ENCODE data around the gene FAF2. TPM values are rescaled to one million over a fixed set of nuclear protein-coding genes. Genes with fewer than 3 reads are reported as not detected.

The FAF2 gene
- total RNA-seq, 1 experiment from 2014 or later = 44.4 TPM

DNA sequence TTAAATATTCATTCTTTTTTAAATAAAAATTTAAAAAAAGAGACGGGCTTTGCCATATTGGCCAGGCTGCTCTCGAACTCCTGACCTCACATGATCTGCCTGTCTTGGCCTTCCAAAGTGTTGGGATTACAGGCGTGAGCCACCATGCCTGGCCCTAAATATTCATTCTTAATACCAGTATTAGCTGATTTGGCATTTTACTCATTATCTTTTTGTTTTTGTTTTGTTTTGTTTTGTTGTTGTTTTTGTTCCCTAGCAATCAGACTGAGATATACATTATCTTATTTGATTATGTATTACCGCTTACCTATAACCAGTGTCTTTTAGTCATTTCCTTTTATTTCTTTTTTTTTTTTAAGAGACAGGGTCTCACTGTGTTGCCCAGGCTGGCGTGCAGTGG, 51.1 kb downstream of the FAF2 start:
- Histone ChIP-seq H3K4me1 (ENCODE audit: insufficient read depth, low read length) (no peaks in the 10 kb centered on the region), H3K9ac (ENCODE audit: extremely low read depth, insufficient read length, low read length) (no peak overlapping the region), H3K56ac (ENCODE audit: insufficient read length, low read depth, low read length) (no peak overlapping the region), H3K4ac (ENCODE audit: low read depth, low read length) (no peak overlapping the region), H2AK5ac (ENCODE audit: insufficient read length, low read length) (no peak overlapping the region), H4K20me1 (ENCODE audit: control insufficient read depth, insufficient read depth, insufficient read length) (peaks cover 4% of the 10 kb centered on the region), H4K91ac (ENCODE audit: insufficient read length, low read depth, low read length) (no peak overlapping the region), H3K23me2 (ENCODE audit: insufficient read length, low read depth, low read length, poor library complexity, severe bottlenecking) (peaks cover 2% of the 10 kb centered on the region), H3K14ac (ENCODE audit: insufficient read depth, low read length) (no peak overlapping the region), H3K27ac (ENCODE audit: insufficient read length, low read depth, low read length) (no peak overlapping the region), H2BK15ac (ENCODE audit: low read depth, low read length) (no peak overlapping the region), H3K9me3 (ENCODE audit: control insufficient read depth, low read depth, low read length) (no peaks in the 10 kb centered on the region), H3T11ph (ENCODE audit: low read length) (no peak overlapping the region), H3K23ac (ENCODE audit: insufficient read length, low read depth, low read length) (no peak overlapping the region), H3K79me2 (ENCODE audit: insufficient read depth, low read length) (no peaks in the 10 kb centered on the region), H2BK120ac (ENCODE audit: low read depth, low read length, poor library complexity, severe bottlenecking) (no peak overlapping the region), H2AFZ (ENCODE audit: low read length) (no peak overlapping the region), H3K4me2 (ENCODE audit: insufficient read depth, insufficient read length, low read length) (no peak overlapping the region), H2BK12ac (ENCODE audit: insufficient read length, low read depth, low read length) (no peak overlapping the region), H3K18ac (ENCODE audit: insufficient read length, low read depth, low read length) (no peak overlapping the region), H4K8ac (replicated peaks; ENCODE audit: insufficient read length, low read depth, low read length) (no peak overlapping the region), H2BK5ac (ENCODE audit: insufficient read length, low read length) (no peak overlapping the region), H4K5ac (ENCODE audit: insufficient read length, low read depth, low read length) (no peak overlapping the region), H2BK20ac (ENCODE audit: low read depth, low read length, poor library complexity, severe bottlenecking) (no peak overlapping the region), H3K79me1 (ENCODE audit: insufficient read depth, low read depth, low read length, poor library complexity, severe bottlenecking) (no peaks in the 10 kb centered on the region), H3K27me3 (ENCODE audit: insufficient read depth, low read length) (no peaks in the 10 kb centered on the region)
- Mint-ChIP-seq H3K4me1 (peaks cover 0 to 3% of the 10 kb centered on the region in 2 experiments; a peak in 1 of 4 replicates), H3K27me3 (ENCODE audit: low read depth) (no peaks in the 10 kb centered on the region), H3K9me3 (no peaks in the 10 kb centered on the region), H3K4me3 (no peak overlapping the region), H3K27ac (no peak overlapping the region), H3K36me3 (ENCODE audit: insufficient read depth in 1 of 3, low read depth in 3 of 3) (peaks cover 31 to 82% (median 78%) of the 10 kb centered on the region in 3 experiments; a peak in 6 of 7 replicates)
- TF ChIP-seq, protein P1, sequence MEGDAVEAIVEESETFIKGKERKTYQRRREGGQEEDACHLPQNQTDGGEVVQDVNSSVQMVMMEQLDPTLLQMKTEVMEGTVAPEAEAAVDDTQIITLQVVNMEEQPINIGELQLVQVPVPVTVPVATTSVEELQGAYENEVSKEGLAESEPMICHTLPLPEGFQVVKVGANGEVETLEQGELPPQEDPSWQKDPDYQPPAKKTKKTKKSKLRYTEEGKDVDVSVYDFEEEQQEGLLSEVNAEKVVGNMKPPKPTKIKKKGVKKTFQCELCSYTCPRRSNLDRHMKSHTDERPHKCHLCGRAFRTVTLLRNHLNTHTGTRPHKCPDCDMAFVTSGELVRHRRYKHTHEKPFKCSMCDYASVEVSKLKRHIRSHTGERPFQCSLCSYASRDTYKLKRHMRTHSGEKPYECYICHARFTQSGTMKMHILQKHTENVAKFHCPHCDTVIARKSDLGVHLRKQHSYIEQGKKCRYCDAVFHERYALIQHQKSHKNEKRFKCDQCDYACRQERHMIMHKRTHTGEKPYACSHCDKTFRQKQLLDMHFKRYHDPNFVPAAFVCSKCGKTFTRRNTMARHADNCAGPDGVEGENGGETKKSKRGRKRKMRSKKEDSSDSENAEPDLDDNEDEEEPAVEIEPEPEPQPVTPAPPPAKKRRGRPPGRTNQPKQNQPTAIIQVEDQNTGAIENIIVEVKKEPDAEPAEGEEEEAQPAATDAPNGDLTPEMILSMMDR (conservative IDR thresholded peaks at IDR 0.05) = no peak
- WGBS (ENCODE audit: extremely low coverage, insufficient read length, low lambda C conversion rate) = no CpG with 5 or more reads among the region's 5 CpGs
- DNase-seq = no peak

Measured in H9 (cell line).